Esophagus (tissue), 2 donors: ENCODE measurements around the gene CLEC2B. TPM values are rescaled to one million over a fixed set of nuclear protein-coding genes. Genes with fewer than 3 reads are reported as not detected.
A peak's percentile ranks its signal among the peaks of the same experiment; 100 is the strongest.

ENCODE experiments used
- H3K27ac ChIP-seq, 2 donors: one replicate each; pipeline ENCODE4 v1.5.1; 2013; ENCODE audit warnings: low read depth in 2 of 2, mild to moderate bottlenecking in 2 of 2, inconsistent platforms in 1 of 2, low read length in 1 of 2, moderate library complexity in 1 of 2
- H3K27me3 ChIP-seq, 2 donors: one replicate each; pipeline ENCODE4 v1.6.1; 2013; ENCODE audit warnings: low read length in 2 of 2, control low read depth in 1 of 2, mild to moderate bottlenecking in 1 of 2; ENCODE audit not compliant: insufficient read depth in 2 of 2, control insufficient read depth in 1 of 2
- H3K36me3 ChIP-seq, 2 donors: one replicate each; pipeline ENCODE4 v1.6.1; 2013; ENCODE audit warnings: low read length in 1 of 2; ENCODE audit not compliant: control insufficient read depth in 2 of 2, insufficient read depth in 2 of 2
- H3K4me1 ChIP-seq, 2 donors: one replicate each; pipeline ENCODE4 v1.6.1; 2013; ENCODE audit warnings: low read length in 1 of 2; ENCODE audit not compliant: control insufficient read depth in 2 of 2, insufficient read depth in 2 of 2
- H3K4me3 ChIP-seq, 2 donors: one replicate each; pipeline ENCODE4 v1.5.1; 2013; ENCODE audit warnings: low read length in 2 of 2, mild to moderate bottlenecking in 2 of 2, low read depth in 1 of 2, moderate library complexity in 1 of 2
- H3K9me3 ChIP-seq, 2 donors: one replicate each; pipeline ENCODE4 v1.6.1; 2013; ENCODE audit warnings: mild to moderate bottlenecking in 2 of 2, low read depth in 1 of 2, low read length in 1 of 2, moderate library complexity in 1 of 2; ENCODE audit not compliant: control insufficient read depth in 2 of 2, insufficient read depth in 1 of 2
- WGBS, 2 donors: extraction: QIAGEN DNeasy Blood & Tissue Kit; methylation state at CpG; one replicate each; pipeline ENCODE4 v1.1.7; 2013; 5-methylcytosine and 5-hydroxymethylcytosine counted together
- polyA plus RNA-seq, 2 donors: library from polyadenylated mRNA; stranded (reverse); fragments of 200-250 nt; gene quantifications; one replicate each; pipeline ENCODE4 v1.2.3, GENCODE V29; 2013
- donor health status: healthy with polysubstance abuse.
- donor health status: Bipolar disorder and iron deficiency.

CLEC2B gene
- 10 to 100 TPM in 1 of 2 donors, 1 to 10 TPM in 1; 8.3 to 12.8 TPM for polyA plus RNA-seq

- Histone ChIP-seq H3K36me3 (no peaks in the 10 kb centered on the region), H3K27me3 (no peaks in the 10 kb centered on the region), H3K4me3 (peak within 1 kb of the TSS; percentile 11 to 71), H3K4me1 (peaks cover 0 to 3% of the 10 kb centered on the region in 2 donors), H3K9me3 (no peaks in the 10 kb centered on the region), H3K27ac (peak within 1 kb of the TSS; percentile 79 to 91)
- 5% methylated on average over 11 of the region's 11 CpGs for WGBS, 2 donors
These were observed at the start of gene CLEC2B for GRCh38 chr12:9869307-9870161. Gene CLEC2B, minus strand, starts transcription at chr12:9869354.

- H3K9me3 ChIP-seq = peaks cover 8 to 14% of the 10 kb centered on the region in 2 donors
- H3K4me3 ChIP-seq = no peak overlapping the region
- H3K4me1 ChIP-seq = no peaks in the 10 kb centered on the region
- H3K27me3 ChIP-seq = no peaks in the 10 kb centered on the region
- no peaks in the 10 kb centered on the region for H3K36me3 ChIP-seq
- no peak overlapping the region for H3K27ac ChIP-seq
These were observed 42.6 kb upstream of the CLEC2B start for GRCh38 chr12:9911708-9912107.

GRCh38 chr12:9910716-9911421, 41.7 kb upstream of the CLEC2B start:
- Histone ChIP-seq H3K27ac (no peak overlapping the region), H3K4me1 (no peaks in the 10 kb centered on the region), H3K4me3 (no peak overlapping the region), H3K9me3 (peaks cover 8 to 14% of the 10 kb centered on the region in 2 donors), H3K27me3 (no peaks in the 10 kb centered on the region), H3K36me3 (no peaks in the 10 kb centered on the region)
- 84 to 91% methylated on average over 7 of the region's 7 CpGs for WGBS, 2 donors

GRCh38 chr12:9909724-9910123, 40.6 kb upstream of the CLEC2B start:
- no peak overlapping the region for H3K27ac ChIP-seq
- no peak overlapping the region for H3K4me3 ChIP-seq
- peaks cover 8 to 14% of the 10 kb centered on the region in 2 donors for H3K9me3 ChIP-seq
- no peaks in the 10 kb centered on the region for H3K4me1 ChIP-seq
- no peaks in the 10 kb centered on the region for H3K27me3 ChIP-seq
- H3K36me3 ChIP-seq = no peaks in the 10 kb centered on the region

- Histone ChIP-seq H3K27ac (no peak overlapping the region), H3K36me3 (no peaks in the 10 kb centered on the region), H3K27me3 (no peaks in the 10 kb centered on the region), H3K4me3 (no peak overlapping the region), H3K4me1 (no peaks in the 10 kb centered on the region), H3K9me3 (peaks cover 8 to 14% of the 10 kb centered on the region in 2 donors)
- 93 to 95% methylated on average over 4 of the region's 4 CpGs for WGBS, 2 donors
These were observed 39.2 kb upstream of the CLEC2B start for GRCh38 chr12:9908350-9908749.

GRCh38 chr12:9907769-9908168, 38.6 kb upstream of the CLEC2B start:
- WGBS, 2 donors = 89 to 94% methylated on average over 7 of the region's 7 CpGs
- Histone ChIP-seq H3K27me3 (no peaks in the 10 kb centered on the region), H3K4me1 (no peaks in the 10 kb centered on the region), H3K9me3 (peaks cover 8 to 14% of the 10 kb centered on the region in 2 donors), H3K4me3 (no peak overlapping the region), H3K27ac (no peak overlapping the region), H3K36me3 (no peaks in the 10 kb centered on the region)

GRCh38 chr12:9906873-9907272, 37.7 kb upstream of the CLEC2B start:
- no peaks in the 10 kb centered on the region for H3K36me3 ChIP-seq
- 58 to 67% methylated on average over 2 of the region's 2 CpGs for WGBS, 2 donors

GRCh38 chr12:9902539-9903228, 33.5 kb upstream of the CLEC2B start:
- H3K27me3 ChIP-seq = no peaks in the 10 kb centered on the region
- H3K4me3 ChIP-seq = no peak overlapping the region
- H3K4me1 ChIP-seq = no peaks in the 10 kb centered on the region
- 80 to 83% methylated on average over 7 of the region's 7 CpGs for WGBS, 2 donors
- no peaks in the 10 kb centered on the region for H3K36me3 ChIP-seq
- no peak overlapping the region for H3K27ac ChIP-seq
- peaks cover 0 to 2% of the 10 kb centered on the region in 2 donors for H3K9me3 ChIP-seq

More at GRCh38 chr12:9906873-9907272, 37.7 kb upstream of the CLEC2B start:
- Histone ChIP-seq H3K27ac (peak overlapping the region in 1 of 2 donors; percentile 49), H3K9me3 (peaks cover 10 to 14% of the 10 kb centered on the region in 2 donors), H3K27me3 (no peaks in the 10 kb centered on the region), H3K4me3 (no peak overlapping the region), H3K4me1 (no peaks in the 10 kb centered on the region)

- Histone ChIP-seq H3K4me1 (no peaks in the 10 kb centered on the region), H3K4me3 (no peak overlapping the region), H3K9me3 (peaks cover 0 to 2% of the 10 kb centered on the region in 2 donors), H3K27me3 (no peaks in the 10 kb centered on the region), H3K27ac (no peak overlapping the region), H3K36me3 (no peaks in the 10 kb centered on the region)
- 70 to 85% methylated on average over 2 of the region's 2 CpGs for WGBS, 2 donors
These were observed 31.8 kb upstream of the CLEC2B start for GRCh38 chr12:9900930-9901329.
